Mucosa of descending colon (tissue), 3 donors: ENCODE data around the gene RPS5. TPM values are rescaled to one million over a fixed set of nuclear protein-coding genes. Genes with fewer than 3 reads are reported as not detected.

Experiments used
- ATAC-seq: fragments of 200-7000 bp; cut with Tn5 transposase; one replicate; pipeline ENCODE4 v1.9.1; 2020; ENCODE audit warnings: mild to moderate bottlenecking, moderate library complexity
- DNase-seq, 3 donors: peaks; one replicate each; pipeline ENCODE4 v3.0.0-alpha.2; 2020
- H3K36me3 ChIP-seq: fragments of 200-600 bp; one replicate; pipeline ENCODE4 v1.8.0; 2021; ENCODE audit warnings: low read depth, mild to moderate bottlenecking
- H3K4me1 ChIP-seq: fragments of 200-600 bp; one replicate; pipeline ENCODE4 v1.8.0; 2021; ENCODE audit warnings: low read depth, mild to moderate bottlenecking
- H3K4me3 ChIP-seq: fragments of 200-600 bp; one replicate; pipeline ENCODE4 v1.8.0; 2021; ENCODE audit warnings: mild to moderate bottlenecking
- H3K9me3 ChIP-seq: fragments of 200-600 bp; one replicate; pipeline ENCODE4 v1.8.0; 2021; ENCODE audit warnings: mild to moderate bottlenecking
- CTCF ChIP-seq: fragments of 200-600 bp; IDR thresholded peaks from one replicate; pipeline ENCODE4 v1.8.0; 2022; ENCODE audit warnings: antibody characterized with exemption, mild to moderate bottlenecking
- intact Hi-C, 2 donors: fragments of 100-400 bp; cut with DNase I in 1 of 2; cut with micrococcal nuclease in 1 of 2; formaldehyde crosslinking; loops; one replicate each; pipeline versions ENCODE4 v1.11.0 to v1.11.1; 2022; cut with DNase I, micrococcal nuclease
- total RNA-seq, 3 donors: library from RNA; stranded (reverse); fragmentation: NEBNext Ultra II Directional in 2 of 3; extraction: Animal tissue kit (Norgen Biotek cat#: 25700) in 2 of 3; gene quantifications; one replicate each; pipeline versions ENCODE4 v1.2.1 to v1.2.4, GENCODE V29; 2021 to 2023
- donor health status: DM: no; HTN: no; CAD: no; lungs with moderate emphysema.
- donor health status: DM: no; HTN: no; CAD: no.
- donor health status: DM: no; HTN: yes; CAD: no.

Gene RPS5
- total RNA-seq, 3 donors from 2014 or later: 692 to 768 (median 754) TPM

GRCh38 chr19:58385313-58385890, 1.7 kb upstream of the RPS5 start:
- Histone ChIP-seq H3K36me3 (no peaks in the 10 kb centered on the region), H3K4me3 (no peak overlapping the region), H3K4me1 (peaks cover 20% of the 10 kb centered on the region), H3K9me3 (no peaks in the 10 kb centered on the region)
- DNase-seq (no peak), ATAC-seq (no peak)
- TF ChIP-seq CTCF: no peak
- intact Hi-C loops: no loop called here

- Histone ChIP-seq H3K9me3 (no peaks in the 10 kb centered on the region), H3K4me1 (peaks cover 20% of the 10 kb centered on the region), H3K4me3 (peak overlapping the region; percentile 42), H3K36me3 (no peaks in the 10 kb centered on the region)
- no peak for TF ChIP-seq CTCF
- DNase-seq (peak in 2 of 3 donors; percentile 54 to 69), ATAC-seq (peak; percentile 23)
- intact Hi-C loops: no loop called here
Observed at GRCh38 chr19:58385891-58386575, 1.0 kb upstream of the RPS5 start.

- TF ChIP-seq CTCF: no peak
- DNase-seq (no peak), ATAC-seq (no peak)
- H3K4me1 ChIP-seq: peaks cover 17% of the 10 kb centered on the region
- H3K9me3 ChIP-seq: no peaks in the 10 kb centered on the region
- H3K36me3 ChIP-seq: peaks cover under 1% of the 10 kb centered on the region
- H3K4me3 ChIP-seq: peak overlapping the region; percentile 42
- intact Hi-C loops: no loop called here
Observed at GRCh38 chr19:58387338-58388174, 487 bp downstream of the RPS5 start.

- ATAC-seq: no peak
- TF ChIP-seq CTCF: no peak
- Histone ChIP-seq H3K4me3 (no peak overlapping the region), H3K36me3 (peaks cover 7% of the 10 kb centered on the region), H3K4me1 (peaks cover 17% of the 10 kb centered on the region), H3K9me3 (no peaks in the 10 kb centered on the region)
- intact Hi-C loops: no loop called here
- DNase-seq: no peak
Observed at GRCh38 chr19:58388175-58388526, 1.1 kb downstream of the RPS5 start.

- ATAC-seq (no peak), DNase-seq (no peak)
- Histone ChIP-seq H3K4me3 (no peak overlapping the region), H3K9me3 (no peaks in the 10 kb centered on the region), H3K4me1 (peaks cover 14% of the 10 kb centered on the region), H3K36me3 (peaks cover 8% of the 10 kb centered on the region)
- intact Hi-C loops: no loop called here
- no peak for TF ChIP-seq CTCF
Observed at GRCh38 chr19:58392945-58393724, 6.1 kb downstream of the RPS5 start.
